Hepatic stellate cell (primary cell): ENCODE results near the gene ZBTB43.

Experiments used
- DNase-seq: peaks from one replicate; pipeline ENCODE4 v3.0.0; 2011; ENCODE audit warnings: low spot score

ZBTB43 gene

DNA sequence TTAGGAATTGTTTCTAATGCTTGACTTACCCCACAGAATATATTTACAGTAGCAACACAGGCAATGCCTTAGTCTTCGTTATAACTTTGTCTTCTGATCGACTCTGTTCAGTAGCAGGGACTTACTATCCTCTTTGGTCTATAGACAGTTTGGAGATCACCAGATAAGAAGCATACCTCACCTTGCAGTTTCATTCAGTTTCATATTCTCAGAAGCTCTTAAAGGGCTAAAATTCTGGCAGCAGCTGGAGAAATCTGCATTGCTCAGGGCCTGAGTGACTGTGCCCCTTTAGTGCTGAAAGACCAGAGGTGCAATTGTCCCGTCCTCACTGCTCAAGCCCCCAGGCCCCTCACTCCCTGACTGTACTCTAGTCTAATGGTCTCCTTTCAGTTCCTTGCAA lies 26.0 kb downstream of the ZBTB43 start:
- DNase-seq: no peak

DNA sequence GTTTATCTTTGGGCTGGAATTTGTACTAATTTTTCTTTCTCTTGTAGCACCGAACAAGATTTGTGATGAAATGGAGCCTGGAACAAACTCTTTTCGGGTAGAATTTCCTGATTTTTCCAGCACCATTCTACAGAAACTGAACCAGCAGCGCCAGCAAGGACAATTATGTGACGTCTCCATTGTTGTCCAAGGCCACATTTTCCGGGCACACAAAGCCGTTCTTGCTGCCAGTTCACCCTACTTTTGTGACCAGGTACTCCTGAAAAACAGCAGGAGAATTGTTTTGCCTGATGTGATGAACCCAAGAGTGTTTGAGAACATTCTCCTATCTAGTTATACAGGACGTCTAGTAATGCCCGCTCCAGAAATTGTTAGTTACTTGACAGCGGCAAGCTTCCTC lies 27.6 kb downstream of the ZBTB43 start:
- no peak for DNase-seq

DNA sequence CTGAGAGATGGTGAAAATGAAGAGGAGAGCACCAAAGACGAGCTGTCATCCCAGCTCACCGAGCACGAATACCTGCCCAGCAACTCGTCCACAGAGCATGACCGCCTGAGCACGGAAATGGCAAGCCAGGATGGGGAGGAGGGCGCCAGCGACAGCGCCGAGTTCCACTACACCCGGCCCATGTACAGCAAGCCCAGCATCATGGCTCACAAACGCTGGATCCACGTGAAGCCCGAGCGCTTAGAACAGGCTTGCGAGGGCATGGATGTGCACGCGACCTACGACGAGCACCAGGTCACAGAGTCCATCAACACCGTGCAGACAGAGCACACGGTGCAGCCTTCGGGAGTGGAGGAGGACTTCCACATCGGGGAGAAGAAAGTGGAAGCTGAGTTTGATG lies 28.2 kb downstream of the ZBTB43 start:
- DNase-seq: no peak

DNA sequence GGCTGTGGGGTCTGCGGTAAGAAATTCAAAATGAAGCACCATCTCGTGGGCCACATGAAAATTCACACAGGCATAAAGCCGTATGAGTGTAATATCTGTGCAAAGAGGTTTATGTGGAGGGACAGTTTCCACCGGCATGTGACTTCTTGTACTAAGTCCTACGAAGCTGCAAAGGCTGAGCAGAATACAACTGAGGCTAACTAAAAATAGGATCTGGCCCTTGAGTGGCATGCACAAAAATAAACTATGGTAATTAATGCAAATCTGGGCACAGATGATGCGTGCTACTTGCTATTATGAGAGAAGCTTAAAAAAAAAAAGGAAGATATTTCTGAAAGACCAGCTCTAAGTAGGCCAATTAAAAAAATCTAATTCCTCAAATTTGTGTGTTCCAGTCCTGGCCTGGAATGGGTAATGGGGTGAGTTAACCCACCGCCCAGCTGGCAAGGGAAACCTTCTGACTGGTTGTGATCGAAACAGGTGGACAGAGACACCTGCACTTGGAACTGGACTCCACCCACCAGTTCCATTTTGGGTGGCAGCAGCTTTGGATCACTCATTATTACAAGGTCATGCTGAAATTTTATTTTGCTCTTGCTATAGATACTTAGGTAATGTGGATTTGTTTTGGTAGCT lies 29.0 kb downstream of the ZBTB43 start:
- DNase-seq: no peak

DNA sequence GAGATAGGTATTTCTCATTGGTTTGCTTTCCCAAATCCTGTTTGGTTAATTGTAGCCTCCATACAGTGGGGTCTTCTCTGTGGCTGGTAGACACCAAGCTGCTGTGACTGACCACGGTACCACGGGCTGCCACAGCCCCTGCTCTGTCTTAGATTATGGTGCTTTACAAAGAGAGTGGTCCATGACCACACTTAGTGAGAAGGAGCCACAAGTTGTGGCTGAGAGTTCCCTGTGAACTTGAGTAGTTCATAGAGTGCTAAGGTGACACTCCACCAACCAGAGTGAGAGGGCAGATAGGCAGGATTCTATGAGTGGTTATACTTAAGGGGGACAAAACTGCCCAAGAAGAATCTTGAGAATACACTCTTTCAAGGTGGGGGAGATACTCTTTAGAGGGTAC lies 29.8 kb downstream of the ZBTB43 start:
- no peak for DNase-seq

- DNase-seq: no peak
Observed at GRCh38 chr9:126836216-126836615, 31.4 kb downstream of the ZBTB43 start.

DNA sequence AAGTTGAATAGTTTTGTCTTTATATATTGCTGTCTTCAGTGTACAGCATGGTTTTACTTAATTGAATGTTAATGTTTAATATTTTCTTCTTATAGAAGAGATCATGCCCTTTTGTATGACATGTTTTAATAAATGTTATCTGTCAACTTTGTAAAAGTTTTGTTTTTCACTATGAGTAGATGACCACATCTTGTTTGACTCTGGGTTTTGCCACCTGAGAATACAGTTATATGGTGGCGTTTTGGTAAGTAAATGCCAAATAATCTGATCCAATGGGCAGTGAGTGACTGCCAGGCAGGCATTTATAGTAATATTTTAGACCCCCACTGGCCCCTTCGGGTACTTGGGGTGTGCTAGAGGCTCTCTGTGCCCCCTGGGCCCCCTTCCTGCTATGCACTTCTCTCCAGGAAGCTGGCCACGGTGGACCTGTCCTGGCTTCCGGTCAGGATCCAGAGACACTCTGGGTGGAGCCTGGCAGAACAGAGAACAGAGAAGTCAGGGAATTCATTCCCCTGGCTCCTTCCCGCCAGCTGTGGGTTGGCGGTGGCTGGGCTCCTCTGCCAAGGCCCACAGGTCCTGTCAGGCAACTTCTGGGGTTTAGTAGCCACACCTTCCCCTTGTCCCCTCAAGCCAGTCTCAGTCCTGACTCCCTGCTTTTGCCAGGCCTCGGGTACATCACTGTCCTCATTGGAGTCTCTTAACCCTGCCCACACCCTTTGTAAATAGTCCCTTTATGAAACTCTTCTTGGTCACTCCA lies 33.4 kb downstream of the ZBTB43 start:
- no peak for DNase-seq

DNA sequence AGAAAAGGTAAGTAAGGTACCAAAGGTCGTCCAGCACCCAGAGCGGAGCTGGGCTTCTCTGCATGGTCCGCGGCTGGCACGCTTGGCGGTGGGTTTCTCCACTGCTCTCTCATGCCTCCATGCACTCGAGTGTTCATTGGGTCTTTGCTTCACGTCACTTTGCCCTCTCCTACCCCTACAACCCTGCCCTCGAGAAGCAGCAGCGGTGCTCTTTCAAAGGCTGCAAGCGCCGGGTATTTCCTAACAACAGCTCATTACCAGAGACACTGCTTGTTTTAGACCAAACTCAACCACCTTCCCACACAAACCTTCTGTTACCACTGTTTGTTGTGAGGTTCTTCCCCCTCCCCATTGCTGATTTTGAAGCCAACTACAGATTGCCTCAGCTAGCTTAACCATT lies 34.1 kb downstream of the ZBTB43 start:
- no peak for DNase-seq

GRCh38 chr9:126839301-126839700 lies 34.5 kb downstream of the ZBTB43 start:
- DNase-seq: no peak

DNA sequence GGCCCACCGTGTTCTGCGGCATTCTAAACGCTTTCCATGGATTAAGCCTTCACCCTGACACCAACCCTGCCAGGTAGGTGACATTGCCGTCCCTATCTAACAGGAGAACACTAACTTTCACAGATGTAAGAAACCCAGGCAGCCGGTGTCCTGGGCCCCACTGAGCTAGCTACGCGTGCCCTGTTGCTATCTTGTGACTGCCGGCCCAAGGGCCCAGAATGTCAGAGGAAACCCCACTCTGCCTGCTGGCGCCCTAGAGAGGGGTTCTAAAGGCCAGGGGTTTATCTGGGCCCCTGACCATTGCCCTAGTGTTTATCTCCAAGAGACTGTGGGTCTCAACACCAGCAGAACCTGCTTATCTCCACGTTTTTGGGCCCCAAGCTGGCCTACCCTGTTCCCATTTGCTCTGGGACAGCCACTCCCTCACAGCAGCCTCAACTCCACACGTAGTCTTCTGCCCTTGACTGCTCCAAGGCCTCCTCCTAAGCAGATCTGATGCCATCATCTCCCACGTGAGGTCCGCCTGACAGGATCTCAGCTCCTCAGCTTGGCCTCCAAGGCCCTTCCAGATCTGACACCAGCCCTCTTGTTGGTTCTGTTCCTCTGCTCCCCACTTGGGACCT lies 37.5 kb downstream of the ZBTB43 start:
- no peak for DNase-seq

GRCh38 chr9:126842977-126843799 lies 38.3 kb downstream of the ZBTB43 start:
- DNase-seq: no peak

DNA sequence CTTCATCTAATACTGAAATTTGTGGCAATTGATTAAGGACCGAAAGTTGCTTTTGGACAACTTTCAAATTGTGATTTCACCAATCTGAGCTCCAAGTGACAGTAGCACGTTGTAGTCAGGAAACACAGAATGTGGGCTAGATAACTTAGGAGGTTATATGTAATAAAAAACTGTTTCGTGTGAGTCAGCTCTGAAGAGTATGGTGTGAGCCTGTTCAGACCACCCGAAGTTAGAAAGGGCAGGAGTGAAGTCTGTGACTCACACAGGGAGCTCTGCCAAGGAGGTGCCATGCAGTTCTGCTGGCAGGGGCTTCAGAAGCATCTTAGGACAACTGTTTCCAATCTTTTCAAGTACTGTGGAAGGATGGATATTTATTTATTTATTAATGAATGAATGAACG lies 39.2 kb downstream of the ZBTB43 start:
- DNase-seq: peak; percentile 47

DNA sequence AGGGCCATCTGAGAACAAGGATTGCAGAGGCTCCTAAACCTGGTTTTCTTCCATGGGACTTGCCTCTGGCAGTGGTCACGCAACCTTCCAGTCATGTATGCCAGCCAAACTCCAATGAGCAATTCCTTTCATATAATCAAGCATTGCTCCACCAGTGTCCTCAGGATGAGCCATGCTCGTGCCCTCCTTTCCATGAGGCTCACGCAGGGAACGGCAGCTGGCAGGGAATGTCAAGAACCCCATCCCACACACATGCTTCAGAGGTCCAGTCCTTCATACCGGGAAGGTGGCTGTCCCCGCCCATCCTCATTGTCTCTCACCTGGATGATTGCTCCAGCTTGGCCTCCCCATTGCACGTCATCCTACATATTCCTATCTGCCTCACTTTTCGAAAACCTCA lies 42.2 kb downstream of the ZBTB43 start:
- no peak for DNase-seq

DNA sequence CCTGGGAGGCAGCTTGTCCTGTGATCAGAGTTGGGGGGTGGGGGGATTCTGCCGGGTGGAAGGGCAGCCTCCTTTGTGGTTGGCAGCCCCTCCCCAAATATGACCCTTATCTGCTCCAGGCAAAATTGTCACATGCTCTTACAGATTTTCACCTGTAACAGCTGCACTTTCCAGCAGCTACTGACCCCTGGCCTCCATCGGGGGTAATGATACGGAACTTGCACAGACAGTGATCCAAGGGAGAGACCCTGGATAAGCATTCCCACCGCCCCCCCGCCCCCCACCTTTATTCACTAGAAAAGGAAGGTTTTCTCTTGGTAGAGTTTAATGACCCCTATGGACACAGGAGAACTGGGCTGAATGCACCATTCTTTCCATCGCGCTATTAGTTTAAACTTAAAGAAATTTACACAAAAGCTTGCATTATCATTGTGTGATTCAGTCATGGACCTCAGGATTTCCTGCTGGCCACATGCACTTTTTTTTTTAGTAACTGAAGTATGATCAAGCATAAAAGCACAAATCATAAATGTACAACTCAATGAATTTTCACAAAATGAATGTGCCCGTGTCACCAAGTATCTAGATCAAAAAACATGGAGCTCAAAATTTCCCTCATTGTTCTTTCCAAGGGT lies 44.9 kb downstream of the ZBTB43 start:
- no peak for DNase-seq

- no peak for DNase-seq
Observed at GRCh38 chr9:126851286-126851880, 46.5 kb downstream of the ZBTB43 start.

- no peak for DNase-seq
Observed at GRCh38 chr9:126852086-126852688, 47.3 kb downstream of the ZBTB43 start.

GRCh38 chr9:126853667-126854066 lies 48.8 kb downstream of the ZBTB43 start:
- DNase-seq: no peak

DNA sequence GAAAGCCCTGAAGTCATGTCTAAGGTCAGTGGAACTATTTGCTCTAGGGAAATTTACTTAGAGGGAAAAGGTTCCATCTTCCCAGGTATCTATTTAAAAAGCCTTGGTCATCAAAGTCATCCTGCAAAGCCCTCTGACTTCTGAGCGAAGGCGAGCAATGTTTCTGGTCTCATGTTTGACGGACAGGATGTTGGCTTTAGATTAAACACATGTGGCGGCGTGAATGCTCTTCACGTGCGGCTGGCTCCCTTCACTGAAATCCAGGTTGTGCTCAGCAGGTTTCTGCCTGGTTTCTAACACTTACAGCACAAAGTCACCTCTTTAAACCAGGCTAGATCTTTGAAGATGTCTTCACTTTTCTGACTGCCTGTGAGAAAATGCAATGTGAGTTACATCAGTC lies 49.9 kb downstream of the ZBTB43 start:
- no peak for DNase-seq

GRCh38 chr9:126856326-126856877 lies 51.6 kb downstream of the ZBTB43 start:
- no peak for DNase-seq

DNA sequence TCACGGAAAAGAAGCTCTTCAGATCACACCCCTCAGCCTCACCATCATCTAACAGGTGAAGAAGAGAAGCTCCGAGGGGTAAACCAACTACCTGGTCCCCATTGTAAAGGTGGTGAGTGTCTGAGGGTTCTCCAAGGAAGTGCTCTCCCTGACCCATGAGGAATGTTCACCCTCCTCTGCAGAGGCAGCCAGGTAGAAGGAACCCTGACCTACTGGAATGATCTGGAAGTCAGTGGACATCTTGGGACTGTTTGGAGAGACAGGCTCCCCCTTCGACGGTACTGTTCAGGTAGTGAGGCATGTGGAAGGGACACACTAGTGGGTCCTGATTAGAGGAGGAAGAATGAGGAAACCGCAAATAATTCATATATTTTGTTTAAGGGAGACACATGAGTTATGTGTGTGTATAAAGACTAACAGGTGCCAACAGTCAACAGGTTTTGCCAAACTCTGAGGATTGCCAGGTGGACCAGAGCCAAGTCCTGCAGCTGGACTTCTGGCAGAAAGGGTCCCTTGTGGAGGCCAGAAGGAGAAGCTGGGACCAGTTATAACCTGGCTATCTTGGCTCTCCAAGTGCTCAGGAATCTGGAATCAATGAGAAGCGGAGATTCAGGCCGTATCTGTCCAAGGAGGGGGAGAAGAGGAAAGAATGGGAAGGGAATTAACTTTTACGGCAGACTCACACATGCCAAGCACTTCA lies 52.6 kb downstream of the ZBTB43 start:
- DNase-seq: no peak
